GM12878 (cell line): Measurements from ENCODE around the gene CD244. TPM values are rescaled to one million over a fixed set of nuclear protein-coding genes. Genes with fewer than 3 reads are reported as not detected.
A peak's percentile ranks its signal among the peaks of the same experiment; 100 is the strongest.

Experiments
- ATAC-seq: fragments of 200-7000 bp; cut with Tn5 transposase; 3 replicates; pipeline ENCODE4 v1.9.1; 2020; ENCODE audit warnings: mild to moderate bottlenecking, moderate library complexity
- BruUV-seq: library from RNA; stranded (reverse); fragments of 400-500 nt; replicated peaks from 2 replicates; lab custom pipeline; 2021; lab: Mats Ljungman, UMichigan
- CTCF ChIA-PET: fragments of 300-600 bp; sonication (Branson Sonifier 250); formaldehyde crosslinking; extraction: SDS; loops from one replicate; lab custom pipeline; 2021; ENCODE audit warnings: inconsistent platforms; lab: Yijun Ruan, JAX
- POLR2A ChIA-PET: fragments of 350-600 bp; formaldehyde crosslinking; extraction: SDS; loops from one replicate; lab custom pipeline; 2021; ENCODE audit warnings: inconsistent platforms; lab: Charles Lee
- RAD21 ChIA-PET: fragments of 300-600 bp; sonication (Branson Sonifier 250); formaldehyde crosslinking; loops from one replicate; lab custom pipeline; 2023; ENCODE audit warnings: antibody characterized with exemption; ENCODE audit not compliant: unreplicated experiment; lab: Charles Lee
- SMC1A ChIA-PET: fragments of 300-600 bp; sonication (Branson Sonifier 250); formaldehyde crosslinking; loops from one replicate; lab custom pipeline; 2023; ENCODE audit not compliant: unreplicated experiment, uncharacterized antibody; lab: Charles Lee
- DNase-seq: peaks from one replicate; pipeline ENCODE4 v3.0.0-alpha.2; 2011; ENCODE audit warnings: low read depth, low spot score
- FAIRE-seq: peaks from 3 replicates; lab custom pipeline; 2011; peaks lifted over from hg19 to GRCh38; lab: Jason Lieb, UNC
- H2AFZ ChIP-seq: 2 replicates; pipeline ENCODE4 v1.6.0; 2011; ENCODE audit warnings: low read depth, low read length, control low read depth; ENCODE audit not compliant: control insufficient read depth
- H3K27ac ChIP-seq: 2 replicates; pipeline ENCODE4 v1.5.1; 2011; ENCODE audit warnings: control low read depth; ENCODE audit not compliant: control insufficient read depth, insufficient read depth
- H3K27me3 ChIP-seq, 2 experiments: replicated peaks in 1 of 2; 2 replicates each; pipeline versions ENCODE4 v1.6.0 to v1.6.1; 2011; ENCODE audit warnings: low read length in 1 of 2; ENCODE audit not compliant: control insufficient read depth in 2 of 2, insufficient read depth in 2 of 2
- H3K36me3 ChIP-seq, 2 experiments: 2 replicates each; pipeline ENCODE4 v1.5.1; 2011; ENCODE audit warnings: low read length in 1 of 2; ENCODE audit not compliant: control insufficient read depth in 2 of 2, insufficient read depth in 2 of 2
- H3K4me1 ChIP-seq: 2 replicates; pipeline ENCODE4 v1.6.1; 2011; ENCODE audit warnings: mild to moderate bottlenecking, low read length, moderate library complexity, mixed read lengths; ENCODE audit not compliant: control insufficient read depth, insufficient read depth
- H3K4me2 ChIP-seq: 2 replicates; pipeline ENCODE4 v1.6.0; 2011; ENCODE audit warnings: control low read depth; ENCODE audit not compliant: control insufficient read depth, insufficient read depth
- H3K4me3 ChIP-seq: fragments of 200-600 bp; sonication (generic); 2 replicates; pipeline ENCODE4 v1.5.1; 2016
- H3K79me2 ChIP-seq: 2 replicates; pipeline ENCODE4 v1.6.0; 2011; ENCODE audit warnings: low read length; ENCODE audit not compliant: control insufficient read depth, insufficient read depth
- H3K9ac ChIP-seq: 2 replicates; pipeline ENCODE4 v1.8.0; 2011; ENCODE audit warnings: low read length, control low read depth, mixed read lengths; ENCODE audit not compliant: control insufficient read depth, insufficient read depth
- H3K9me3 ChIP-seq: replicated peaks from 3 replicates; pipeline ENCODE4 v1.5.1; 2011; ENCODE audit warnings: mild to moderate bottlenecking, low read length; ENCODE audit not compliant: control insufficient read depth, insufficient read depth
- H4K20me1 ChIP-seq: 2 replicates; pipeline ENCODE4 v1.6.0; 2011; ENCODE audit not compliant: control insufficient read depth, insufficient read depth
- EZH2 ChIP-seq: IDR thresholded peaks from 2 replicates; pipeline ENCODE4 v1.6.1; 2012; ENCODE audit warnings: low read depth, mild to moderate bottlenecking, control low read depth, inconsistent platforms, low read length, borderline replicate concordance; ENCODE audit not compliant: control insufficient read depth
- NR2F1 ChIP-seq: fragments of 450-650 bp; conservative IDR thresholded peaks from 2 replicates; pipeline ENCODE4 v1.6.1; 2017; ENCODE audit warnings: mild to moderate bottlenecking
- ZBTB11 ChIP-seq: fragments of 450-650 bp; formaldehyde crosslinking; IDR thresholded peaks from 2 replicates; pipeline ENCODE4 v1.5.0; 2022; ENCODE audit warnings: mild to moderate bottlenecking, missing genetic modification characterization
- ZNF207 ChIP-seq: fragments of 450-650 bp; IDR thresholded peaks from 2 replicates; pipeline ENCODE4 v1.6.1; 2014; ENCODE audit warnings: antibody characterized with exemption, mild to moderate bottlenecking, borderline replicate concordance
- WGBS: methylation state at CpG from one replicate; pipeline ENCODE4 v1.1.6; 2016; ENCODE audit warnings: low lambda C conversion rate; ENCODE audit not compliant: insufficient replicate concordance, insufficient coverage; ENCODE audit errors: missing lambda C conversion rate; 5-methylcytosine and 5-hydroxymethylcytosine counted together
- in situ Hi-C: fragments of 300-500 bp; cut with MboI; formaldehyde crosslinking; loops from 9 replicates; pipeline ENCODE4 v1.14.3; 2018; ENCODE audit warnings: mixed read lengths
- intact Hi-C: fragments of 100-400 bp; cut with micrococcal nuclease; formaldehyde crosslinking; loops from one replicate; pipeline ENCODE4 v1.14.2; 2022; ENCODE audit not compliant: unreplicated experiment
- polyA plus RNA-seq, 11 experiments: library from polyadenylated mRNA; depleted of rRNA in 4 of 11; unstranded in 6 of 11; stranded (reverse) in 5 of 11; fragments of >200 nt; fragmentation: Nextera tagmentation in 4 of 11; fragmentation: Illumina TruSeq in 1 of 11; extraction: Ambion mirVana in 4 of 11; extraction: Trizol in 1 of 11; gene quantifications; 1 replicate in 1 of 11; 2 replicates in 10 of 11; pipeline versions ENCODE4 v1.2.1 to v1.2.3, GENCODE V29; 2011 to 2016; ENCODE audit warnings: inconsistent platforms in 2 of 11, missing spikeins in 2 of 11, low read depth in 1 of 11
- total RNA-seq, 4 experiments: library from RNA; depleted of rRNA in 3 of 4; stranded (reverse); fragments of >200 nt in 3 of 4; fragmentation: Illumina TruSeq in 1 of 4; extraction: Trizol in 1 of 4; gene quantifications; 2 replicates each; pipeline versions ENCODE4 v1.2.1 to v1.2.3, GENCODE V29; 2013 to 2021

The CD244 gene
- total and polyA plus RNA-seq, 10 of the 15 experiments (the other 5 are each of a cell fraction or from before 2014, with no cell fraction given): 0.24 to 13.6 (median 0.73) TPM

- POLR2A ChIA-PET: interaction anchor here (0.8 to 3.8 kb wide), 14 partner anchors 10 to 149 kb away, joined by 3 to 25 read pairs (median 4); no protein-coding TSS in a partner anchor
- Histone ChIP-seq H2AFZ (no peak overlapping the region), H3K4me1 (peaks cover 15% of the 10 kb centered on the region), H3K4me2 (no peak overlapping the region), H3K27ac (no peak overlapping the region), H4K20me1 (no peaks in the 10 kb centered on the region), H3K27me3 (no peaks in the 10 kb centered on the region), H3K4me3 (no peak overlapping the region), H3K79me2 (no peaks in the 10 kb centered on the region), H3K36me3 (no peaks in the 10 kb centered on the region), H3K9me3 (no peaks in the 10 kb centered on the region), H3K9ac (no peak overlapping the region)
- RAD21 ChIA-PET: interaction anchor here (0.7 to 4.6 kb wide), 25 partner anchors 11 to 198 kb away, joined by 3 to 50 read pairs (median 8); partner anchors contain the start of genes F11R, ITLN2 and LY9
- CTCF ChIA-PET: interaction anchor here (0.7 to 7.0 kb wide), 23 partner anchors 10 to 188 kb away, joined by 3 to 99 read pairs (median 4); no protein-coding TSS in a partner anchor
- ATAC-seq: no peak
- TF ChIP-seq EZH2 (no peak), ZNF207 (0 out of 2 replicates have a peak, but pooled peaks have one; percentile 14)
- intact Hi-C loops (no loop called here), in situ Hi-C loops (no loop called here)
- DNase-seq: no peak
- WGBS: 86% methylated on average over 10 of the region's 11 CpGs
- SMC1A ChIA-PET: interaction anchor here (0.9 to 13.7 kb wide), 17 partner anchors 10 to 152 kb away, joined by 3 to 229 read pairs (median 8); partner anchors contain the start of genes ITLN1 and ITLN2
- no TSS peak for BruUV-seq
- no peak for FAIRE-seq
Observed at GRCh38 chr1:160863061-160863773, 530 bp upstream of the CD244 start.

GRCh38 chr1:160860840-160861505 is 1.7 kb downstream of the CD244 start:
- no peak overlapping the region for H3K27ac ChIP-seq
- CTCF ChIA-PET: interaction anchor here (0.7 to 7.0 kb wide), 13 partner anchors 8 to 294 kb away, joined by 3 to 99 read pairs (median 6); no protein-coding TSS in a partner anchor
- no peak overlapping the region for H3K9ac ChIP-seq
- H3K4me2 ChIP-seq: no peak overlapping the region
- POLR2A ChIA-PET: interaction anchor here (0.6 to 3.8 kb wide), 6 partner anchors 10 to 105 kb away, joined by 3 to 25 read pairs (median 7); no protein-coding TSS in a partner anchor
- H3K36me3 ChIP-seq: no peaks in the 10 kb centered on the region; a peak in 1 of 4 replicates
- no peaks in the 10 kb centered on the region for H3K9me3 ChIP-seq
- 65% methylated on average over 5 of the region's 5 CpGs for WGBS
- no peak overlapping the region for H2AFZ ChIP-seq
- no TSS peak for BruUV-seq
- ATAC-seq: no peak
- RAD21 ChIA-PET: interaction anchor here (1.1 to 4.6 kb wide), 10 partner anchors 10 to 93 kb away, joined by 4 to 50 read pairs (median 10); partner anchors contain the start of gene ITLN2
- no peaks in the 10 kb centered on the region for H3K27me3 ChIP-seq
- no peak overlapping the region for H3K4me3 ChIP-seq
- SMC1A ChIA-PET: interaction anchor here (0.8 to 13.7 kb wide), 10 partner anchors 10 to 189 kb away, joined by 3 to 229 read pairs (median 8); partner anchors contain the start of gene ITLN2
- no peak for FAIRE-seq
- H3K79me2 ChIP-seq: no peaks in the 10 kb centered on the region
- TF ChIP-seq ZBTB11 (no peak), NR2F1 (peak; percentile 39; the same call in 1 of the 2 replicates)
- no peak for DNase-seq
- peaks cover 17% of the 10 kb centered on the region for H3K4me1 ChIP-seq
- in situ Hi-C loops: no loop called here
- H4K20me1 ChIP-seq: no peaks in the 10 kb centered on the region
- intact Hi-C loops: no loop called here
